ENCODE results near the gene RALB. TPM values are rescaled to one million over a fixed set of nuclear protein-coding genes. Genes with fewer than 3 reads are reported as not detected.

The RALB gene
- total RNA-seq, 1 donor from 2014 or later, result 52.8 TPM

GRCh38 chr2:120343433-120344105 lies 90.9 kb downstream of the RALB start:
- peak; percentile 90 for ATAC-seq
- intact Hi-C loops (cut with DNase I), result no loop called here
- peak; percentile 89 for DNase-seq (ENCODE audit: low spot score)

Other genes with a start within 250 kb of the RALB start
- gene EPB41L5, start 239.8 kb upstream of the RALB start, total RNA-seq, result 25.3 TPM
- gene TMEM185B, start 29.5 kb upstream of the RALB start, total RNA-seq, result 19.9 TPM
- gene INHBB, start 93.3 kb downstream of the RALB start, total RNA-seq, result 37.4 TPM